ENCODE results near the gene ELOVL2. TPM values are rescaled to one million over a fixed set of nuclear protein-coding genes. Genes with fewer than 3 reads are reported as not detected.

ELOVL2 gene
- total RNA-seq, 1 donor from 2014 or later = 1.4 TPM

DNA sequence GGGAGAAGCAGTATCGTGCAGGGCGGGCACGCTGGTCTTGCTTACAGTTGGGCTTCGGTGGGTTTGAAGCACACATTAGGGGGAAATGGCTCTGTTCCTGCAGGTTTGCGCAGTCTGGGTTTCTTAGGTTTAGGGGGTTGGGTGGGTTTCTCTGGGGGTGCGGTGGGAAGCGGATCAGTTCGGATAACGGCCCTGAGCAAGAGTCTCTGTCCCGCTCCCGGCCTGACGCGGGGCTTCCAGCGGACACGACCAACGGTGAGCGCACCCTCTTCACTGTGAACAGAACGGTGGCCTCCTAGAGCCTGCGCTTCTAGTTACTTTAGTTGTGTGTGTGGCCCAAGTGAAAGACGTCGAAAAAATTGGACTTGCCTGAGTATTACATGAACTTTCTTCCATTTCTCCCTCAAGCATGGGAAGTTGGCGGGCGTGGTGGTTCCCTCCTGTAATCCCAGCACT is 635 bp upstream of the ELOVL2 start:
- TF ChIP-seq, protein P1, sequence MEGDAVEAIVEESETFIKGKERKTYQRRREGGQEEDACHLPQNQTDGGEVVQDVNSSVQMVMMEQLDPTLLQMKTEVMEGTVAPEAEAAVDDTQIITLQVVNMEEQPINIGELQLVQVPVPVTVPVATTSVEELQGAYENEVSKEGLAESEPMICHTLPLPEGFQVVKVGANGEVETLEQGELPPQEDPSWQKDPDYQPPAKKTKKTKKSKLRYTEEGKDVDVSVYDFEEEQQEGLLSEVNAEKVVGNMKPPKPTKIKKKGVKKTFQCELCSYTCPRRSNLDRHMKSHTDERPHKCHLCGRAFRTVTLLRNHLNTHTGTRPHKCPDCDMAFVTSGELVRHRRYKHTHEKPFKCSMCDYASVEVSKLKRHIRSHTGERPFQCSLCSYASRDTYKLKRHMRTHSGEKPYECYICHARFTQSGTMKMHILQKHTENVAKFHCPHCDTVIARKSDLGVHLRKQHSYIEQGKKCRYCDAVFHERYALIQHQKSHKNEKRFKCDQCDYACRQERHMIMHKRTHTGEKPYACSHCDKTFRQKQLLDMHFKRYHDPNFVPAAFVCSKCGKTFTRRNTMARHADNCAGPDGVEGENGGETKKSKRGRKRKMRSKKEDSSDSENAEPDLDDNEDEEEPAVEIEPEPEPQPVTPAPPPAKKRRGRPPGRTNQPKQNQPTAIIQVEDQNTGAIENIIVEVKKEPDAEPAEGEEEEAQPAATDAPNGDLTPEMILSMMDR (IDR thresholded peaks at IDR 0.05; ENCODE audit: borderline replicate concordance) = no peak
- peak overlapping the region; percentile 71 for H3K4me3 ChIP-seq
- H3K4me1 ChIP-seq = peaks cover 12% of the 10 kb centered on the region
- H3K27ac ChIP-seq (replicated peaks) = no peak overlapping the region
- H3K9me3 ChIP-seq (replicated peaks) = no peaks in the 10 kb centered on the region
- no peaks in the 10 kb centered on the region for H3K36me3 ChIP-seq
- peaks cover 100% of the 10 kb centered on the region for H3K27me3 ChIP-seq (ENCODE audit: low read depth)
- DNase-seq = no peak
- intact Hi-C loops (cut with micrococcal nuclease) = no loop called here

DNA sequence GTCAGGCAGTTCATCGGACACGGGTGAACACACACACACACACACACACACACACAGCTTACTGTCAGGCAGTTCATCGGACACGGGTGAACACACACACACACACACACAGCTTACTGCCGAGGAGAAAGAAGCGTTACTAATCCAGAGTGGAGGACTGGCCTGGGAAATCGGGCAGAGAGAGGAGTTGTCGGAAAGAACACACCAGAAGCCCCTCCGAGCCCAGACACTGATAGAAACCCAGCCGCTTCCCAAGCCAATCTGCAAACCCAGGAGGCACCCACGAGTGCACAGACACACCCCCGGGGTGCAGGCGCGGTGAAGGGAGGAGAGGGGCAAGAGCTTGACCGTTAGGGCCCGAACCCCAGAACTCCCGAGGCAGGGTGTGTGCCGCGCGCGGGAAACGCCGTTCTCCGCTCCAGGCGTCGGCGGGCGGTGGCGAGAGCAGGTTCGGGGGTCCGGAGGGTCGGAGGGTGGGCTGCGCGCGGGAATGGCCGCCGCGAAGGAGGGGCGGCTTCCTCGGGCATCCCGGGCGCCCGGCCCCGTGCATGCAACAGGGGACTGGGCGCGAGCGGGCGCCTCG is 636 bp downstream of the ELOVL2 start:
- Histone ChIP-seq H3K36me3 (no peaks in the 10 kb centered on the region), H3K4me3 (peak overlapping the region; percentile 71), H3K27ac (replicated peaks) (peak overlapping the region; percentile 52), H3K4me1 (peaks cover 12% of the 10 kb centered on the region), H3K27me3 (ENCODE audit: low read depth) (peaks cover 98% of the 10 kb centered on the region), H3K9me3 (replicated peaks) (no peaks in the 10 kb centered on the region)
- intact Hi-C loops (cut with micrococcal nuclease) = no loop called here
- DNase-seq = no peak
- TF ChIP-seq, protein P1 (IDR thresholded peaks at IDR 0.05; ENCODE audit: borderline replicate concordance) = no peak

DNA sequence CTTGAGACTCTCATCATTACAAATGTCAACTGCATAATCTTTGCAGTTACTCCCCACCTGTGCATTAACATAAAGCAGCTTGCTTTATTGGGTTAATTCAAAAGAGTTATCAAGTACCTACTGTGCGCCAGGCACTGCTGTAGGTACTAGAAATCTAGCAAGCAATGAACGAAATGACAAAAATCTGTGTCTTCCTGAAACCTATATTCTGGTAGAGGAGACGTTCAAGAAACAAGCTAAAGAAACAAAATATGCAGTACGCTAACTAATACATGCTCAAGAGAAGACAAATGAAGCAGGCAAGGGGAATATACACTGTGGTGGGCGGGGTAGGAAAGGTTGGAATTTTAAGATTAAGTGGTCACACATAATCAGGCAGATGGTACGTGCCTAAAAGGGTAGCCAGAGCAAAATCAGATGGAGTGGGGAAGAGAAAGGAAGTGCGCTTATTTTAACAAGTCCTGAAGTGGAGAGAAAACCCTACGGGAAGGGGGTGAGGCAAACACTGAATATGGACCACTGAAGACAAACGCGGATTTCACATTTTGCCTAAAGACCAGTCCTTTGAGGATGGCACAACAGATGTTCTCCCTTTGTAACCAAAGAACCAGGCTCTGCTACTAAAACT is 1.2 kb downstream of the ELOVL2 start:
- Histone ChIP-seq H3K4me1 (peaks cover 12% of the 10 kb centered on the region), H3K27ac (replicated peaks) (peak overlapping the region; percentile 52), H3K27me3 (ENCODE audit: low read depth) (peaks cover 98% of the 10 kb centered on the region), H3K9me3 (replicated peaks) (no peaks in the 10 kb centered on the region), H3K36me3 (no peaks in the 10 kb centered on the region), H3K4me3 (peak overlapping the region; percentile 71)
- TF ChIP-seq, protein P1 (IDR thresholded peaks at IDR 0.05; ENCODE audit: borderline replicate concordance) = no peak
- no peak for DNase-seq
- intact Hi-C loops (cut with micrococcal nuclease) = no loop called here

DNA sequence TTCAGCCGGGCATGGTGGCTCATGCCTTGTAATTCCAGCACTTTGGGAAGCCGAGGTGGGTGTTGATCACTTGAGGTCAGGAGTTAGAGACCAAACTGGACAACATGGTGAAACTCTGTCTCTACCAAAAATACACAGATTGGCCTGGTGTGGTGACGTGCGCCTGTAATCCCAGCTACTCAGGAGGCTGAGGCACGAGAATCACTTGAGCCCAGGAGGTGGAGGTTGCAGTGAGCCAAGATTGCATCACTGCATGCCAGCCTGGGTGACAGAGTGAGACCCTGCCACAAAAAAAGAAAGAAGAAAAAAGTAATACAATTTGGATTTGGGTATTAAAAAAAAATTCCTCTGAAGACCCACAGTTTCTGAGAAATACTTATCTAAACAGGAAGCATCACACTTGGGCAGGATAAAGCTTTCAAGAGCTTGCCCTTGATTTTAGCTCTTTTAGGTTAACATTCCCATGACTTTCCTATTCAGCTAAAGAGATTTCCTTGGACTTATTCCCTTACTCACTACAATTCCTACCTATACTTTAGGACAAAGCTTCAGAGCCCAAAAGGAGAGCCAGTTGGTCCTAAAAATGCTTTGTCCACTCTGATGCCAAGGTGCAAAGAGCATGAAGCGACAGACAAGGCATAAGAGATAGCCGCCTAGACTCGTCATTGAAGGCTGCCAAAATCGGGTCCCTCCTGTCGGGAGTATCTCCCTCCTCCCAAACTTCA is 1.9 kb downstream of the ELOVL2 start:
- no peaks in the 10 kb centered on the region for H3K36me3 ChIP-seq
- H3K4me3 ChIP-seq = peak overlapping the region; percentile 71
- TF ChIP-seq, protein P1 (IDR thresholded peaks at IDR 0.05; ENCODE audit: borderline replicate concordance) = no peak
- H3K27me3 ChIP-seq (ENCODE audit: low read depth) = peaks cover 98% of the 10 kb centered on the region
- peaks cover 12% of the 10 kb centered on the region for H3K4me1 ChIP-seq
- no peak overlapping the region for H3K27ac ChIP-seq (replicated peaks)
- H3K9me3 ChIP-seq (replicated peaks) = no peaks in the 10 kb centered on the region
- no peak for DNase-seq
- intact Hi-C loops (cut with micrococcal nuclease) = no loop called here

DNA sequence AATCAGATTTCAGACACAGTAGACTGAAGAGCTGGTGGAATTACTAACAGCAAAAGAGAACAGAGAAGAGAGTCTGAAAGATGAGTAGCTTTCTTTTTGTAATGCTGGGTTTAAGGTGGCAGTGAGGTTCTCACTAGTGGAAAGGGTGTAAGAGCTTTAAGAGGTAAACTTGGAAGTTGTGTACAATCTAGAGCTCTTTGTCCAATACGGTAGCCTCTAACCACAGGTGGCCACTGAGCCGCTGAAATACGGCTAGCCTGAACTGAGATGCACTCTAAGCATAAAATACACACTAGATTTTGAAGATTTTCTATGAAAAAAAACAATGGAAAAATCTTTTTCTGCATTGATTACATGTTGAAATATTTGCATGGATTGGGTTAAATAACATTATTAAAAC is 4.0 kb downstream of the ELOVL2 start:
- no peak for DNase-seq
- Histone ChIP-seq H3K27me3 (ENCODE audit: low read depth) (peaks cover 97% of the 10 kb centered on the region), H3K4me1 (peaks cover 12% of the 10 kb centered on the region), H3K9me3 (replicated peaks) (no peaks in the 10 kb centered on the region), H3K4me3 (no peak overlapping the region), H3K36me3 (no peaks in the 10 kb centered on the region), H3K27ac (replicated peaks) (no peak overlapping the region)
- TF ChIP-seq, protein P1 (IDR thresholded peaks at IDR 0.05; ENCODE audit: borderline replicate concordance) = no peak
- intact Hi-C loops (cut with micrococcal nuclease) = no loop called here

Measured in left ventricle myocardium inferior (tissue), 1 donor.